H1 (cell line): ENCODE results near the gene LRRC4C. TPM values are rescaled to one million over a fixed set of nuclear protein-coding genes. Genes with fewer than 3 reads are reported as not detected.

ENCODE experiments used
- CTCF ChIA-PET: fragments of 300-600 bp; sonication (Branson Sonifier 250); formaldehyde crosslinking; loops from one replicate; lab custom pipeline; 2021; ENCODE audit not compliant: partially characterized antibody; lab: Charles Lee
- POLR2A ChIA-PET: fragments of 300-600 bp; sonication (Branson Sonifier 250); formaldehyde crosslinking; loops from one replicate; lab custom pipeline; 2021; ENCODE audit warnings: inconsistent platforms; ENCODE audit not compliant: partially characterized antibody; lab: Charles Lee
- DNase-seq, 2 experiments: peaks; one replicate each; pipeline versions ENCODE4 v3.0.0 to v3.0.0-alpha.2; 2010 to 2022; ENCODE audit warnings: low spot score in 2 of 2, low read depth in 1 of 2, mixed read lengths in 1 of 2
- FAIRE-seq: peaks from 2 replicates; lab custom pipeline; 2011; peaks lifted over from hg19 to GRCh38; lab: Jason Lieb, UNC
- H2AFZ ChIP-seq: 2 replicates; pipeline ENCODE4 v1.8.1; 2012; ENCODE audit warnings: low read length, inconsistent platforms
- H2AK5ac ChIP-seq: 2 replicates; pipeline ENCODE4 v1.6.1; 2013; ENCODE audit warnings: low read depth, low read length
- H2BK120ac ChIP-seq: replicated peaks from 2 replicates; pipeline ENCODE3; 2013; ENCODE audit warnings: low read depth, low read length, inconsistent platforms
- H2BK12ac ChIP-seq: 2 replicates; pipeline ENCODE4 v1.6.1; 2013; ENCODE audit warnings: low read depth, low read length
- H2BK15ac ChIP-seq: 2 replicates; pipeline ENCODE4 v1.6.1; 2013; ENCODE audit warnings: low read length
- H2BK20ac ChIP-seq: 2 replicates; pipeline ENCODE4 v1.6.1; 2013; ENCODE audit warnings: low read length
- H2BK5ac ChIP-seq: 2 replicates; pipeline ENCODE4 v1.6.1; 2013; ENCODE audit warnings: low read depth, low read length
- H3K14ac ChIP-seq: 2 replicates; pipeline ENCODE4 v1.6.1; 2013; ENCODE audit warnings: inconsistent platforms; ENCODE audit not compliant: insufficient read length
- H3K18ac ChIP-seq: 2 replicates; pipeline ENCODE4 v1.6.1; 2013; ENCODE audit warnings: low read length; ENCODE audit errors: extremely low read depth
- H3K23ac ChIP-seq: 2 replicates; pipeline ENCODE4 v1.6.1; 2013; ENCODE audit warnings: inconsistent platforms; ENCODE audit not compliant: insufficient read length
- H3K23me2 ChIP-seq: 2 replicates; pipeline ENCODE4 v1.6.1; 2013; ENCODE audit warnings: low read depth, low read length
- H3K27ac ChIP-seq: 2 replicates; pipeline ENCODE4 v1.6.1; 2011; ENCODE audit warnings: low read depth, low read length, inconsistent platforms
- H3K27me3 ChIP-seq, 4 experiments: replicated peaks in 1 of 4; 1 replicate in 1 of 4; 2 replicates in 3 of 4; pipeline versions ENCODE4 v1.6.1 to v1.8.1; 2011 to 2013; ENCODE audit warnings: low read length in 3 of 4, mild to moderate bottlenecking in 3 of 4, inconsistent platforms in 2 of 4, mixed read lengths in 2 of 4, moderate library complexity in 1 of 4; ENCODE audit not compliant: control insufficient read depth in 3 of 4, insufficient read depth in 3 of 4; ENCODE audit errors: extremely low read depth in 1 of 4
- H3K36me3 ChIP-seq, 4 experiments: 2 replicates each; pipeline versions ENCODE4 v1.6.1 to v1.8.1; 2011 to 2013; ENCODE audit warnings: mild to moderate bottlenecking in 4 of 4, low read length in 3 of 4, moderate library complexity in 2 of 4, control low read depth in 1 of 4, inconsistent platforms in 1 of 4; ENCODE audit not compliant: insufficient read depth in 4 of 4, control insufficient read depth in 2 of 4
- H3K4ac ChIP-seq: replicated peaks from 2 replicates; pipeline ENCODE3; 2013; ENCODE audit warnings: low read length, low read depth, mixed read lengths, inconsistent platforms; ENCODE audit not compliant: insufficient read length
- H3K4me1 ChIP-seq, 4 experiments: replicated peaks in 1 of 4; 1 replicate in 1 of 4; 2 replicates in 3 of 4; pipeline versions ENCODE4 v1.6.1 to v1.8.1; 2011 to 2013; ENCODE audit warnings: low read length in 3 of 4, inconsistent platforms in 2 of 4, mixed read lengths in 1 of 4; ENCODE audit not compliant: insufficient read depth in 4 of 4, control insufficient read depth in 3 of 4
- H3K4me2 ChIP-seq, 2 experiments: 2 replicates each; pipeline versions ENCODE4 v1.6.1 to v1.8.1; 2011 to 2013; ENCODE audit warnings: low read depth in 2 of 2, low read length in 2 of 2, control low read depth in 1 of 2, inconsistent platforms in 1 of 2, mild to moderate bottlenecking in 1 of 2; ENCODE audit not compliant: insufficient read depth in 1 of 2
- H3K4me3 ChIP-seq, 4 experiments: fragments of 200-600, 300-600 bp in 1 of 4; sonication (generic), shearing (Covaris generic), sonication (Bioruptor Twin) in 1 of 4; 2 replicates each; pipeline versions ENCODE4 v1.5.1 to v1.8.1; 2011 to 2016; ENCODE audit warnings: low read length in 4 of 4, low read depth in 3 of 4, control low read depth in 2 of 4, inconsistent platforms in 2 of 4, mild to moderate bottlenecking in 2 of 4, mixed read lengths in 1 of 4, moderate library complexity in 1 of 4; ENCODE audit not compliant: insufficient read depth in 2 of 4; ENCODE audit errors: extremely low read depth in 1 of 4
- H3K56ac ChIP-seq: replicated peaks from 2 replicates; pipeline ENCODE3; 2013; ENCODE audit warnings: low read depth, mild to moderate bottlenecking, mixed read lengths, low read length, inconsistent platforms; ENCODE audit not compliant: insufficient read length
- H3K79me1 ChIP-seq: 2 replicates; pipeline ENCODE4 v1.6.1; 2013; ENCODE audit warnings: low read depth, low read length, control low read depth
- H3K79me2 ChIP-seq, 2 experiments: 2 replicates each; pipeline versions ENCODE4 v1.6.1 to v1.8.1; 2012 to 2013; ENCODE audit warnings: low read length in 2 of 2, mild to moderate bottlenecking in 2 of 2, inconsistent platforms in 1 of 2; ENCODE audit not compliant: insufficient read depth in 2 of 2, control insufficient read depth in 1 of 2
- H3K9ac ChIP-seq, 4 experiments: replicated peaks in 1 of 4; 1 replicate in 1 of 4; 2 replicates in 3 of 4; pipeline versions ENCODE4 v1.6.1 to v1.8.1; 2011 to 2013; ENCODE audit warnings: low read depth in 3 of 4, low read length in 3 of 4, control low read depth in 2 of 4, mild to moderate bottlenecking in 2 of 4, moderate library complexity in 2 of 4, inconsistent platforms in 1 of 4; ENCODE audit errors: extremely low read depth in 1 of 4
- H3K9me3 ChIP-seq, 2 experiments: 2 replicates each; pipeline versions ENCODE4 v1.6.1 to v1.8.1; 2012 to 2013; ENCODE audit warnings: mild to moderate bottlenecking in 2 of 2, moderate library complexity in 2 of 2, control low read depth in 1 of 2, inconsistent platforms in 1 of 2, low read depth in 1 of 2, low read length in 1 of 2, mixed read lengths in 1 of 2; ENCODE audit not compliant: insufficient read depth in 2 of 2
- H4K20me1 ChIP-seq, 2 experiments: replicated peaks in 1 of 2; 2 replicates each; pipeline versions ENCODE3 to v1.8.1; 2011 to 2013; ENCODE audit warnings: inconsistent platforms in 2 of 2, low read length in 2 of 2, mild to moderate bottlenecking in 1 of 2; ENCODE audit not compliant: insufficient read depth in 2 of 2, control insufficient read depth in 1 of 2
- H4K5ac ChIP-seq: 2 replicates; pipeline ENCODE4 v1.6.1; 2013; ENCODE audit warnings: low read length, low read depth, mixed read lengths, inconsistent platforms; ENCODE audit not compliant: insufficient read length
- H4K8ac ChIP-seq: 2 replicates; pipeline ENCODE4 v1.8.0; 2013; ENCODE audit warnings: mild to moderate bottlenecking, moderate library complexity, low read length, inconsistent platforms; ENCODE audit not compliant: insufficient read depth; ENCODE audit errors: extremely low read depth
- H4K91ac ChIP-seq: replicated peaks from 2 replicates; pipeline ENCODE3; 2013; ENCODE audit warnings: low read length, mixed read lengths, inconsistent platforms; ENCODE audit not compliant: insufficient read length
- FOSL1 ChIP-seq: IDR thresholded peaks from 2 replicates; pipeline ENCODE4 v1.6.1; 2011; ENCODE audit warnings: mild to moderate bottlenecking, low read depth, low read length, moderate library complexity; ENCODE audit not compliant: insufficient read depth
- JUN ChIP-seq: IDR thresholded peaks from 2 replicates; pipeline ENCODE4 v1.6.1; 2011; ENCODE audit warnings: low read depth, mild to moderate bottlenecking, improper control_type of control experiment, low read length
- KDM1A ChIP-seq: fragments of 200-600, 300-600 bp; sonication (generic); IDR thresholded peaks from 2 replicates; pipeline ENCODE4 v1.7.1; 2016; ENCODE audit warnings: mild to moderate bottlenecking, low read length, borderline replicate concordance
- MAFK ChIP-seq: IDR thresholded peaks from 2 replicates; pipeline ENCODE4 v1.6.1; 2012; ENCODE audit warnings: low read depth, mild to moderate bottlenecking, improper control_type of control experiment, low read length
- NANOG ChIP-seq: IDR thresholded peaks from 2 replicates; pipeline ENCODE4 v1.6.1; 2011; ENCODE audit warnings: low read length, low read depth, mild to moderate bottlenecking, inconsistent platforms; ENCODE audit not compliant: insufficient read depth, poor library complexity, severe bottlenecking
- NRF1 ChIP-seq: IDR thresholded peaks from 2 replicates; pipeline ENCODE4 v1.6.1; 2011; ENCODE audit warnings: mild to moderate bottlenecking, low read depth, low read length, improper control_type of control experiment
- POLR2AphosphoS5 ChIP-seq: IDR thresholded peaks from 2 replicates; pipeline ENCODE4 v1.6.1; 2011; ENCODE audit warnings: low read depth, low read length
- POU5F1 ChIP-seq: IDR thresholded peaks from 2 replicates; pipeline ENCODE4 v1.6.1; 2011; ENCODE audit warnings: low read depth, mild to moderate bottlenecking, low read length, moderate library complexity
- SAP30 ChIP-seq: fragments of 300-600 bp; sonication (generic); IDR thresholded peaks from 2 replicates; pipeline ENCODE4 v1.7.1; 2012; ENCODE audit warnings: low read length, moderate library complexity, mild to moderate bottlenecking, inconsistent platforms; ENCODE audit not compliant: insufficient read depth, insufficient replicate concordance
- SP1 ChIP-seq: IDR thresholded peaks from 2 replicates; pipeline ENCODE4 v1.6.1; 2011; ENCODE audit warnings: low read depth, low read length
- SP2 ChIP-seq: IDR thresholded peaks from 2 replicates; pipeline ENCODE4 v1.6.1; 2012; ENCODE audit warnings: mild to moderate bottlenecking, low read length, inconsistent platforms
- SRF ChIP-seq: IDR thresholded peaks from 2 replicates; pipeline ENCODE4 v1.6.1; 2011; ENCODE audit warnings: mild to moderate bottlenecking, low read depth, low read length, moderate library complexity
- WGBS, 2 experiments: shearing (Covaris generic) in 1 of 2; methylation state at CpG; one replicate each; pipeline versions ENCODE4 v1.1.6 to v1.1.7; 2013 to 2015; ENCODE audit warnings: low lambda C conversion rate in 2 of 2, mixed read lengths in 2 of 2, inconsistent platforms in 1 of 2, low coverage in 1 of 2, missing lambda C conversion rate in 1 of 2; ENCODE audit not compliant: insufficient replicate concordance in 2 of 2, insufficient coverage in 1 of 2, insufficient read length in 1 of 2; ENCODE audit errors: extremely low coverage in 1 of 2, missing lambda C conversion rate in 1 of 2; 5-methylcytosine and 5-hydroxymethylcytosine counted together
- polyA plus RNA-seq, 7 experiments: library from polyadenylated mRNA; depleted of rRNA in 3 of 7; stranded (reverse) in 5 of 7; unstranded in 2 of 7; fragments of >200 nt in 5 of 7; fragments of 200-250 nt in 2 of 7; gene quantifications; 1 replicate in 5 of 7; 2 replicates in 1 of 7; 4 replicates in 1 of 7; pipeline versions ENCODE4 v1.2.1 to v1.2.3, GENCODE V29; 2011 to 2013; ENCODE audit warnings: missing spikeins in 2 of 7, mixed read lengths in 2 of 7
- total RNA-seq: library from RNA; stranded (reverse); fragmentation: NEBNext Ultra II Directional; extraction: Animal tissue kit (Norgen Biotek cat#: 25700); gene quantifications from 2 replicates; pipeline ENCODE4 v1.2.1, GENCODE V29; 2021

The LRRC4C gene
- total and polyA plus RNA-seq, 2 of the 8 experiments (the other 6 are each of a cell fraction or from before 2014, with no cell fraction given), result 0.23 to 2.2 TPM

GRCh38 chr11:40716344-40717130 is 742.9 kb downstream of the LRRC4C start:
- DNase-seq, result no peak
- Histone ChIP-seq H2BK15ac (no peak overlapping the region), H2AK5ac (no peak overlapping the region), H2BK5ac (no peak overlapping the region), H2BK12ac (peak overlapping the region; percentile 61; the same call in 1 of the 2 replicates)
- no peak for TF ChIP-seq POU5F1
- no peak for TF ChIP-seq JUN
- no peak for TF ChIP-seq KDM1A
- no peak for TF ChIP-seq FOSL1
- no peak for TF ChIP-seq SP1
- no peak for TF ChIP-seq MAFK
- no peak for TF ChIP-seq NANOG
- no peak for TF ChIP-seq POLR2AphosphoS5
- no peak for TF ChIP-seq NRF1
- TF ChIP-seq SP2, result no peak
- no peak for TF ChIP-seq SRF
- no peak for TF ChIP-seq SAP30
- TF ChIP-seq, all 59 proteins: peak for 0
- H2BK120ac ChIP-seq, result no peak overlapping the region
- H4K5ac ChIP-seq, result no peak overlapping the region
- no peak overlapping the region for H3K56ac ChIP-seq
- H3K9ac ChIP-seq, result no peak overlapping the region
- WGBS, 2 experiments, result 37% methylated on average over 3 of the region's 3 CpGs; no CpG with 5 or more reads in 1 of the 2 experiments
- H4K91ac ChIP-seq, result no peak overlapping the region
- 0 out of 2 replicates have a peak overlapping the region, but pooled peaks have one; percentile 31 for H2AFZ ChIP-seq
- no peak overlapping the region for H3K14ac ChIP-seq
- no peak overlapping the region for H3K27ac ChIP-seq
- H3K27me3 ChIP-seq, result no peaks in the 10 kb centered on the region
- no peaks in the 10 kb centered on the region for H3K23me2 ChIP-seq
- FAIRE-seq, result peak; percentile 86
- H3K9me3 ChIP-seq, result no peaks in the 10 kb centered on the region
- H3K23ac ChIP-seq, result no peak overlapping the region
- no peak overlapping the region for H3K4ac ChIP-seq
- H3K36me3 ChIP-seq, result no peaks in the 10 kb centered on the region
- H3K4me3 ChIP-seq, result no peak overlapping the region
- POLR2A ChIA-PET, result interaction anchor here (0.6 kb wide), 1 partner anchor 10 kb away, joined by 5 read pairs; no protein-coding TSS in a partner anchor
- H3K18ac ChIP-seq, result no peak overlapping the region
- H4K8ac ChIP-seq, result no peak overlapping the region
- no peaks in the 10 kb centered on the region for H3K79me2 ChIP-seq
- H4K20me1 ChIP-seq, result no peaks in the 10 kb centered on the region
- H3K4me2 ChIP-seq, result peak overlapping the region; percentile 13 to 44; a peak in 2 of 4 replicates
- CTCF ChIA-PET, result no interaction called here
- peaks cover 0 to 5% (median 2%) of the 10 kb centered on the region in 4 experiments; a peak in 4 of 7 replicates for H3K4me1 ChIP-seq
- H2BK20ac ChIP-seq, result no peak overlapping the region
- H3K79me1 ChIP-seq, result no peaks in the 10 kb centered on the region
